AG09309 (cell line): ENCODE data around the gene NANP.
"Not testable (repeated sequence)": the region's sequence is repeated elsewhere in the genome, so short reads cannot be mapped to it uniquely, and the experiment has no call there.

Experiments
- DNase-seq: peaks from one replicate; pipeline ENCODE4 v3.0.0-alpha.2; 2010; ENCODE audit warnings: low read depth
- H3K4me3 ChIP-seq: 2 replicates; pipeline ENCODE4 v1.5.1; 2011; ENCODE audit warnings: mild to moderate bottlenecking, low read depth, low read length, moderate library complexity; ENCODE audit not compliant: control insufficient read depth
- TF ChIP-seq, protein P1 (sequence below): IDR thresholded peaks from 2 replicates; pipeline ENCODE4 v1.5.1; 2011; ENCODE audit warnings: mild to moderate bottlenecking, low read depth, low read length, inconsistent platforms; ENCODE audit not compliant: insufficient read depth, control insufficient read depth; ENCODE audit errors: missing control alignments

NANP gene

DNA sequence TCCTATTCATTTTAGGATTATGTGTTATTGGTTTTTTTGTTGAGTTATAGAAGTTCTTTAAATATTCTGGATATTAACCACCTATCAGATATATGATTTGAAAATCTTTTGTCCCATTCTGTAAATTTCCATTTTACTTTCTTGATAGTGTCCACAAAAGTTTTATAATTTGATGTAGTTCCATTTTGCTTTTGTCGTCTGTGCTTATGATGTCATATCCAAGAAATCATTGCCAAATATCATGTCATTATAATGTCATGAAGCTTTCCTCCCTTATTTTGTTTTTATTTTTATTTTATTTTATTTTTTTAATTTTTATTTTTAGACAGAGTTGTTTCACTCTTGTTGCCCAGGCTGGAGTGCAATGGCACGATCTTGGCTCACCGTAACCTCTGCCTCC, 21.0 kb upstream of the NANP start:
- TF ChIP-seq, protein P1, sequence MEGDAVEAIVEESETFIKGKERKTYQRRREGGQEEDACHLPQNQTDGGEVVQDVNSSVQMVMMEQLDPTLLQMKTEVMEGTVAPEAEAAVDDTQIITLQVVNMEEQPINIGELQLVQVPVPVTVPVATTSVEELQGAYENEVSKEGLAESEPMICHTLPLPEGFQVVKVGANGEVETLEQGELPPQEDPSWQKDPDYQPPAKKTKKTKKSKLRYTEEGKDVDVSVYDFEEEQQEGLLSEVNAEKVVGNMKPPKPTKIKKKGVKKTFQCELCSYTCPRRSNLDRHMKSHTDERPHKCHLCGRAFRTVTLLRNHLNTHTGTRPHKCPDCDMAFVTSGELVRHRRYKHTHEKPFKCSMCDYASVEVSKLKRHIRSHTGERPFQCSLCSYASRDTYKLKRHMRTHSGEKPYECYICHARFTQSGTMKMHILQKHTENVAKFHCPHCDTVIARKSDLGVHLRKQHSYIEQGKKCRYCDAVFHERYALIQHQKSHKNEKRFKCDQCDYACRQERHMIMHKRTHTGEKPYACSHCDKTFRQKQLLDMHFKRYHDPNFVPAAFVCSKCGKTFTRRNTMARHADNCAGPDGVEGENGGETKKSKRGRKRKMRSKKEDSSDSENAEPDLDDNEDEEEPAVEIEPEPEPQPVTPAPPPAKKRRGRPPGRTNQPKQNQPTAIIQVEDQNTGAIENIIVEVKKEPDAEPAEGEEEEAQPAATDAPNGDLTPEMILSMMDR: no peak
- no peak overlapping the region for H3K4me3 ChIP-seq
- no peak for DNase-seq

DNA sequence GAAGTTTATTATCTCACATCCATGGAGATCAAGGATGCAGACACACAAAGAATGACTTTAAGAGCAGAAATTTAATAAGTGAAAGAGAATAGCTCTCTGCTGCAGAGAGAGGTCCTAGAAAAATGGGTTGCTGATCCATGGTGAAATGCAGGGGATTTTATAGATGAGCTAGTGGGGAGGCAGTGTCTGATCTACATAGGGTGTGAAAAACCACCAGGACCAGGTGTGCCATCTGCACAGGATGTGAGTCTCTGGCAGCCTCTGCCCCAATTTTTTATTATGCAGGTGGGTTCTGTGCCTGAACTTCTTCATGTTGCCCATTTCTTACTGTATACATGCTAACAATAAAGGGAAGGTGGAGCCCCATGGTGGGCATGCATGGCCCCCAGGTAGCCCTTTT, 19.9 kb upstream of the NANP start:
- DNase-seq: no peak
- no peak overlapping the region for H3K4me3 ChIP-seq
- TF ChIP-seq, protein P1: no peak

DNA sequence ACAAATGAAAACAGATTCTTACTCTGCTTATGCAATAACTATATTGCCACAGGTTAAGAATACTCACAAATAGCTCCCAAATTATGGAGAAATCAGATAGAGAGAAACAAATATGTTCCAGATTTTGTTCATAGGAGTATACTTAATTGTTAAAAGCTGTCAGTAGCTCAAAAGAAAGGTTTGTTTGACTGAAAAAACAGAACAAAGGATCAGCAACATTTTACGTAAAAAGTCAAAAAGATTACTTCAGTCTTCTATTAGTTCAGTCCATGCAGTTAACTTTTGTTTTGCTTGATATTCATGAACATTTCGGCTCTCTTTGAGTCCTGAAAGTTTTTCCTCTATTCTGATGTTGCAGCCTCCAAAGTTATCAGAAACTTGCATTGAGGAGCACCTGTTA, 13.4 kb upstream of the NANP start:
- TF ChIP-seq, protein P1: no peak
- no peak overlapping the region for H3K4me3 ChIP-seq
- DNase-seq: no peak

DNA sequence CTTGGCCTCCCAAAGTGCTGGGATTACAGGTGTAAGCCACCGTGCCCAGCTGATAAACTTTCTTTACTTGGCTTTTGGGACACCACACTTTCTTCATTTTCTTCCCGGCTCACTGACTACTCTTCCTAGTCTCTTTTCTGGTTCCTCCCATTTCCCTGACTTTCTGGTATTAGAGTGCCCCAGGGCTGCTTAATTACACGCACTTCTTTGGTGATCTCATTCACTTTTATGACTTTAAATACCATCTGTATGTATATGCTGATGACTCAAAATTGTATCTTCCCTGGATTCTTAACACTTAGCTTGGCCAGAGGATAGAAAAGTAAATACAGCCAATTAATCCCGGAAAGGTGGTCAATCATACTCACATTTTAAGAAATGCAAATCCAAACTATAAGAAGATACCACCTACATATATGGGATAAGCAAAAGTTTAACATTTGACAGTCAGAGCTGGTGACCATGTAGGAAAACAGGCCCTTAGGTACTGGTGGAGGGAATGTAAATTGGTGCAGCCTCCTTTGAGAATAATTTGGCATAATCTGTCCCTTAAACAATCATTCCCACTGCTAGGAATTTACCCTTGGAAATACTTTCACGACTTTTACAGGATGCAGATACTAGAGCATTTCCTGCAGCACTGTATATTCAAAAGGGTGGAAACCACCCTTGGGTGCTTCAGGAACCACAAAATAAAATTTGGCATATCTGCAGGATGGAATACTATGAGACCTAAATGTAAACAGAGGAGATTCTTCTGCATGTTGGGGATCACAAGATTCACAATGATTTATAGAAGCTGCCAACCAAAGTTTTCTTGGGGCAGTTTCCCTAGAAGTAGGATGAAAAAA, 9.4 kb upstream of the NANP start:
- no peak overlapping the region for H3K4me3 ChIP-seq
- DNase-seq: no peak
- TF ChIP-seq, protein P1: no peak

DNA sequence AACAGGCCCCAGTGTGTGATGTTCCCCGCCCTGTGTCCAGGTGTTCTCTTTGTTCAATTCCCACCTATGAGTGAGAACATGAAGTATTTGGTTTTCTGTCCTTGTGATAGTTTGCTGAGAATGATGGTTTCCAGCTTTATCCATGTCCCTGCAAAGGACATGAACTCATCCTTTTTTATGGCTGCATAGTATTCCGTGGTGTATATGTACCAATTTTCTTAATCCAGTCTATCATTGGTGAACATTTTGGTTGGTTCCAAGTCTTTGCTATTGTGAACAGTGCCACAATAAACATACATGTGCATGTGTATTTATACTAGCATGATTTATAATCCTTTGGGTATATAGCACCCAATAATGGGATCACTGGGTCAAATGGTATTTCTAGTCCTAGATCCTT, 6.8 kb upstream of the NANP start:
- not testable (repeated sequence) for H3K4me3 ChIP-seq, DNase-seq

DNA sequence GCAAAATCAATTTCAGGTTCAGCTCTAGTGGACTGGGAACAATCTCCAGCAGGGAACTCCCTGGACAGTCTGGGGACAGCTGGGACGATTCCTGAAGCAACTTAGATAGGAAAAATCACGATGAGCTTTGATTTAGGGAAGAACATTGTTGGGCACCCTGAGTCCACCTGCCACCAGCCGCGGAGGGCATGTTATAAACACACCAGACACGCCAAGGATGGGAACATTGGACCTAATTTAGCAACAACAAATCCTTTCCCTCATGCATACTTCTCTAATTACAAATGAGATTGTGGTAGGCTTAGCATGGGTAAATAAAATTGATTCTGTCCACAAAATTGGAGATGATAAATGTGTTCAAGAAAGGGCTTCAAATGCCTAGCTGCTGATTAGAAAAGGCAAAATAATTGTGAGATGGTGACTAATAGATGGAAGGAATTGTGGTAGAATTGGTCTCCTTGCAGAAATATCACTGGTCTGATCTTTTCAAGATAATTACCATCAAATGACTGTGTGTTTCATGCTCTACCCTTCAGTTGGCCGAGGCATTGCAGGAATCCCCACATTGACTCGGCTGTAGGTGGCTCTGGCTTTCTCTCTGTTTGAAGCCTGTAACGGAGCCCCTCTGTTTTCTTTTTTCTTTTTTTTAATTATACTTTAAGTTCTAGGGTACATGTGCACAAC, 6.1 kb upstream of the NANP start:
- no peak for DNase-seq
- TF ChIP-seq, protein P1: no peak
- no peak overlapping the region for H3K4me3 ChIP-seq

DNA sequence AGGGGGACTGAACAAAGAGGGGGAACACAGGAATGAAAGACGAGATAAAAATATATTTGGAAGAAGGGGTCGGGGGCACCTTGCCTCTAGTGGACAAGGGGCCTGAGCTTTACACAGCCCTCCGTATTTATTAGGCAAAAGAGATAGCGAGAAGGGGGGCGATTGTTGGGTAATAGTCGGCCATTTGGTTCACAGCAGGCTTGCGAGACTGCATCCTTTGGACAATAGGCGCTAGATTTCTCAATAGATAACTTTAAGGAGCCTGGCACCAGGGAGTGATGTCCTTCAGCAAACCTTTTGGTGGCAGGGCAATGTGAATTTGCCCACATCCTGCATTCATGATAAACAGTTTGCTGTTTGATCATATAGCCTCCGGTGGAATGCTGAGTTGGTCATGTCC, 3.0 kb upstream of the NANP start:
- DNase-seq: no peak
- no peak overlapping the region for H3K4me3 ChIP-seq
- TF ChIP-seq, protein P1: no peak
